ENCODE data around the gene EYA4. TPM values are rescaled to one million over a fixed set of nuclear protein-coding genes. Genes with fewer than 3 reads are reported as not detected.

Gene EYA4
- total RNA-seq, 1 experiment from 2014 or later = not detected

- Histone ChIP-seq H3K4me1 (ENCODE audit: control insufficient read depth, insufficient read depth, low read length) (no peaks in the 10 kb centered on the region), H3K27me3 (ENCODE audit: control insufficient read depth, insufficient read depth, low read length) (no peaks in the 10 kb centered on the region), H3K27ac (ENCODE audit: low read length) (no peak overlapping the region), H3K36me3 (ENCODE audit: control insufficient read depth, insufficient read depth, low read length) (no peaks in the 10 kb centered on the region), H3K9me3 (ENCODE audit: control insufficient read depth, insufficient read depth, low read depth, low read length) (no peaks in the 10 kb centered on the region), H3K4me3 (ENCODE audit: low read depth in 2 of 2, low read length in 2 of 2) (no peak overlapping the region)
- TF ChIP-seq REST (IDR thresholded peaks at IDR 0.05; ENCODE audit: insufficient read depth in 1 of 2, low read depth in 2 of 2, low read length in 1 of 2) = no peak
- no peak for TF ChIP-seq SIN3A (IDR thresholded peaks at IDR 0.05; ENCODE audit: borderline replicate concordance, insufficient read depth, low read depth, low read length)
- TF ChIP-seq POLR2AphosphoS5 (IDR thresholded peaks at IDR 0.05; ENCODE audit: low read depth, low read length) = no peak
- no peak for TF ChIP-seq CTCF (IDR thresholded peaks at IDR 0.05)
- TF ChIP-seq TCF7L2 (IDR thresholded peaks at IDR 0.05; ENCODE audit: low read depth, low read length) = no peak
- DNase-seq (ENCODE audit: low read depth, low spot score) = no peak
- in situ Hi-C loops (cut with HindIII; ENCODE audit: low pct_unique_long_range_greater_than_20kb, low sequenced_read_pairs) (no loop called here), intact Hi-C loops (cut with micrococcal nuclease; ENCODE audit: unreplicated experiment) (no loop called here)
- ChIA-PET CTCF (no interaction called here), POLR2A (no interaction called here)
- ATAC-seq = no peak
- BruUV-seq (replicated peaks) = no TSS peak
Observed at GRCh38 chr6:133358574-133359150, 117.5 kb downstream of the EYA4 start.

- Histone ChIP-seq H3K4me1 (ENCODE audit: control insufficient read depth, insufficient read depth, low read length) (no peaks in the 10 kb centered on the region), H3K4me3 (ENCODE audit: low read depth in 2 of 2, low read length in 2 of 2) (no peak overlapping the region), H3K9me3 (ENCODE audit: control insufficient read depth, insufficient read depth, low read depth, low read length) (no peaks in the 10 kb centered on the region), H3K36me3 (ENCODE audit: control insufficient read depth, insufficient read depth, low read length) (no peaks in the 10 kb centered on the region), H3K27ac (ENCODE audit: low read length) (no peak overlapping the region), H3K27me3 (ENCODE audit: control insufficient read depth, insufficient read depth, low read length) (no peaks in the 10 kb centered on the region)
- intact Hi-C loops (cut with micrococcal nuclease; ENCODE audit: unreplicated experiment) (no loop called here), in situ Hi-C loops (cut with HindIII; ENCODE audit: low pct_unique_long_range_greater_than_20kb, low sequenced_read_pairs) (no loop called here)
- no TSS peak for BruUV-seq (replicated peaks)
- TF ChIP-seq REST (IDR thresholded peaks at IDR 0.05; ENCODE audit: insufficient read depth in 1 of 2, low read depth in 2 of 2, low read length in 1 of 2) (no peak), TCF7L2 (IDR thresholded peaks at IDR 0.05; ENCODE audit: low read depth, low read length) (no peak), POLR2AphosphoS5 (IDR thresholded peaks at IDR 0.05; ENCODE audit: low read depth, low read length) (no peak), SIN3A (IDR thresholded peaks at IDR 0.05; ENCODE audit: borderline replicate concordance, insufficient read depth, low read depth, low read length) (no peak), CTCF (IDR thresholded peaks at IDR 0.05) (no peak)
- ChIA-PET CTCF (no interaction called here), POLR2A (no interaction called here)
- ATAC-seq (no peak), DNase-seq (ENCODE audit: low read depth, low spot score) (no peak)
Observed at GRCh38 chr6:133359256-133359655, 118.1 kb downstream of the EYA4 start.

All from Panc1 (cell line).